ENCODE results near the gene ACTR10. TPM values are rescaled to one million over a fixed set of nuclear protein-coding genes. Genes with fewer than 3 reads are reported as not detected.

The ACTR10 gene
- total and polyA plus RNA-seq, 9 of the 15 experiments (the other 6 are each of a cell fraction or from before 2014, with no cell fraction given), result 22.0 to 66.1 (median 34.1) TPM

DNA sequence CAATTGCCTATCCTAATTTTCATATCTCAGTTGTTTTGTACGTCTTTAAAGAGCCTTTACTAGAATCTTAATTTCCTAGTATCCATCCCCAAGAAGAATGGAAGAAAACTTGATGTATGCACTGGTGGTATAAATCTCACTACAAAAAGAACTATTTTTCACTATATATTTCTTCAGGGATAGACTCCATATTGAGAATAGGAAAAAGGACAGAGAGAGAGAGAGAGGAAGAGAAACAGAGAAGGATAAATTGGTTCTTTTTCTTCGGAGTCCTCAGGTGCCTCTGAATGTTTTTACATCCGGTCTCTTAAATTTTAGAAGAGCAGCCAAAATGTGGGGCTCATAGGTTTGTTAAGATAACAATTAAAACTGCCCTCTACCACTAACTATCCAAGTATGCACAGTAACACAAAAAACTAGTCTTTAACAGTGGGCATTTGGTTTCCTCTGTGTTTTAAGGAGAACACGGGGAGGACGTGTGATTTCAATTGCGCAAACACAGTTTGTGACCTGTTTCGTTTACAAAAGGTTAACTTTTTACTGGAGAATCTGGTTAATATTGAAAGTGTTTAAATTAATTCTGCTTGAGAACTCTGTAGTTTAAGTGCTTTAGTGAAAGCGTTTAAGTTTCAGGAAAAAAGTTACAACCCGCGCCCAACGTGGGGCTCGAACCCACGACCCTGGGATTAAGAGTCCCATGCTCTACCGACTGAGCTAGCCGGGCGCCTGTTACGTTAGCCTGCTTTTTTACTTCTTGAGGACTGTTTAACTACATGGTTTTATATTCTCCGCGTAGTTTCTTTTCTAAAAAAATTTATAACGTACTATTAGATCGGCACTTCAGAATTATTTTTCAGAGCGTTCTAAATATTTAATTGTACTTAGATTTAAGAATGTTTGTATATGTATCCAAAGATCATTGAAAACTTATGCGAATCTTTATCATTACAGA is 39.6 kb downstream of the ACTR10 start (continued):
- TF ChIP-seq, protein P1, sequence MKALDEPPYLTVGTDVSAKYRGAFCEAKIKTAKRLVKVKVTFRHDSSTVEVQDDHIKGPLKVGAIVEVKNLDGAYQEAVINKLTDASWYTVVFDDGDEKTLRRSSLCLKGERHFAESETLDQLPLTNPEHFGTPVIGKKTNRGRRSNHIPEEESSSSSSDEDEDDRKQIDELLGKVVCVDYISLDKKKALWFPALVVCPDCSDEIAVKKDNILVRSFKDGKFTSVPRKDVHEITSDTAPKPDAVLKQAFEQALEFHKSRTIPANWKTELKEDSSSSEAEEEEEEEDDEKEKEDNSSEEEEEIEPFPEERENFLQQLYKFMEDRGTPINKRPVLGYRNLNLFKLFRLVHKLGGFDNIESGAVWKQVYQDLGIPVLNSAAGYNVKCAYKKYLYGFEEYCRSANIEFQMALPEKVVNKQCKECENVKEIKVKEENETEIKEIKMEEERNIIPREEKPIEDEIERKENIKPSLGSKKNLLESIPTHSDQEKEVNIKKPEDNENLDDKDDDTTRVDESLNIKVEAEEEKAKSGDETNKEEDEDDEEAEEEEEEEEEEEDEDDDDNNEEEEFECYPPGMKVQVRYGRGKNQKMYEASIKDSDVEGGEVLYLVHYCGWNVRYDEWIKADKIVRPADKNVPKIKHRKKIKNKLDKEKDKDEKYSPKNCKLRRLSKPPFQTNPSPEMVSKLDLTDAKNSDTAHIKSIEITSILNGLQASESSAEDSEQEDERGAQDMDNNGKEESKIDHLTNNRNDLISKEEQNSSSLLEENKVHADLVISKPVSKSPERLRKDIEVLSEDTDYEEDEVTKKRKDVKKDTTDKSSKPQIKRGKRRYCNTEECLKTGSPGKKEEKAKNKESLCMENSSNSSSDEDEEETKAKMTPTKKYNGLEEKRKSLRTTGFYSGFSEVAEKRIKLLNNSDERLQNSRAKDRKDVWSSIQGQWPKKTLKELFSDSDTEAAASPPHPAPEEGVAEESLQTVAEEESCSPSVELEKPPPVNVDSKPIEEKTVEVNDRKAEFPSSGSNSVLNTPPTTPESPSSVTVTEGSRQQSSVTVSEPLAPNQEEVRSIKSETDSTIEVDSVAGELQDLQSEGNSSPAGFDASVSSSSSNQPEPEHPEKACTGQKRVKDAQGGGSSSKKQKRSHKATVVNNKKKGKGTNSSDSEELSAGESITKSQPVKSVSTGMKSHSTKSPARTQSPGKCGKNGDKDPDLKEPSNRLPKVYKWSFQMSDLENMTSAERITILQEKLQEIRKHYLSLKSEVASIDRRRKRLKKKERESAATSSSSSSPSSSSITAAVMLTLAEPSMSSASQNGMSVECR (CRISPR knock-in tag; IDR thresholded peaks at IDR 0.05), result no peak
- TF ChIP-seq CEBPG (CRISPR knock-in tag; IDR thresholded peaks at IDR 0.05) (no peak), CEBPG (tag; conservative IDR thresholded peaks at IDR 0.05 in 1 of 2, IDR thresholded peaks at IDR 0.05 in 1 of 2) (peak; percentile 63 to 95), ADNP (tag; IDR thresholded peaks at IDR 0.05) (peak; percentile 47; the same call in 1 of the 2 replicates), MTA2 (IDR thresholded peaks at IDR 0.05; ENCODE audit: low read depth) (no peak), NFATC3 (IDR thresholded peaks at IDR 0.05) (no peak), POLR3G (IDR thresholded peaks at IDR 0.05; ENCODE audit: extremely low read depth, insufficient read length, insufficient replicate concordance) (peak; percentile 34), BRD4 (IDR thresholded peaks at IDR 0.05) (peak; percentile 95; the same call in 1 of the 2 replicates), SMAD3 (CRISPR knock-in tag; conservative IDR thresholded peaks at IDR 0.05) (no peak), ZNF764 (CRISPR knock-in tag; IDR thresholded peaks at IDR 0.05; ENCODE audit: low read depth) (0 out of 2 replicates have a peak, but pooled peaks have one; percentile 53), HDAC2 (IDR thresholded peaks at IDR 0.05) (no peak), DPF2 (IDR thresholded peaks at IDR 0.05) (peak; percentile 17; the same call in 1 of the 2 replicates), MYNN (IDR thresholded peaks at IDR 0.05) (peak; percentile 68; the same call in 1 of the 2 replicates), MYNN (CRISPR knock-in tag; IDR thresholded peaks at IDR 0.05) (no peak), FOXP1 (CRISPR knock-in tag; IDR thresholded peaks at IDR 0.05) (no peak), BRD9 (IDR thresholded peaks at IDR 0.05; ENCODE audit: low read depth, partially characterized antibody) (peak; percentile 97)
- TF ChIP-seq, protein P2, sequence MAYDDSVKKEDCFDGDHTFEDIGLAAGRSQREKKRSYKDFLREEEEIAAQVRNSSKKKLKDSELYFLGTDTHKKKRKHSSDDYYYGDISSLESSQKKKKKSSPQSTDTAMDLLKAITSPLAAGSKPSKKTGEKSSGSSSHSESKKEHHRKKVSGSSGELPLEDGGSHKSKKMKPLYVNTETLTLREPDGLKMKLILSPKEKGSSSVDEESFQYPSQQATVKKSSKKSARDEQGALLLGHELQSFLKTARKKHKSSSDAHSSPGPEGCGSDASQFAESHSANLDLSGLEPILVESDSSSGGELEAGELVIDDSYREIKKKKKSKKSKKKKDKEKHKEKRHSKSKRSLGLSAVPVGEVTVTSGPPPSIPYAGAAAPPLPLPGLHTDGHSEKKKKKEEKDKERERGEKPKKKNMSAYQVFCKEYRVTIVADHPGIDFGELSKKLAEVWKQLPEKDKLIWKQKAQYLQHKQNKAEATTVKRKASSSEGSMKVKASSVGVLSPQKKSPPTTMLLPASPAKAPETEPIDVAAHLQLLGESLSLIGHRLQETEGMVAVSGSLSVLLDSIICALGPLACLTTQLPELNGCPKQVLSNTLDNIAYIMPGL (CRISPR knock-in tag; IDR thresholded peaks at IDR 0.05), result peak; percentile 38; the same call in 1 of the 2 replicates
- TF ChIP-seq, protein P3, sequence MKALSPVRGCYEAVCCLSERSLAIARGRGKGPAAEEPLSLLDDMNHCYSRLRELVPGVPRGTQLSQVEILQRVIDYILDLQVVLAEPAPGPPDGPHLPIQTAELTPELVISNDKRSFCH (CRISPR knock-in tag; IDR thresholded peaks at IDR 0.05), result no peak
- TF ChIP-seq, protein P3 (tag; IDR thresholded peaks at IDR 0.05), result no peak
- TF ChIP-seq, protein P4, sequence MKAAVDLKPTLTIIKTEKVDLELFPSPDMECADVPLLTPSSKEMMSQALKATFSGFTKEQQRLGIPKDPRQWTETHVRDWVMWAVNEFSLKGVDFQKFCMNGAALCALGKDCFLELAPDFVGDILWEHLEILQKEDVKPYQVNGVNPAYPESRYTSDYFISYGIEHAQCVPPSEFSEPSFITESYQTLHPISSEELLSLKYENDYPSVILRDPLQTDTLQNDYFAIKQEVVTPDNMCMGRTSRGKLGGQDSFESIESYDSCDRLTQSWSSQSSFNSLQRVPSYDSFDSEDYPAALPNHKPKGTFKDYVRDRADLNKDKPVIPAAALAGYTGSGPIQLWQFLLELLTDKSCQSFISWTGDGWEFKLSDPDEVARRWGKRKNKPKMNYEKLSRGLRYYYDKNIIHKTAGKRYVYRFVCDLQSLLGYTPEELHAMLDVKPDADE (conservative IDR thresholded peaks at IDR 0.05; ENCODE audit: control insufficient read depth, low read depth, low read length), result peak; percentile 64; the same call in 1 of the 2 replicates
